Measurements from ENCODE around the gene UMOD. TPM values are rescaled to one million over a fixed set of nuclear protein-coding genes. Genes with fewer than 3 reads are reported as not detected.

UMOD gene
- total and polyA plus RNA-seq, 2 donors (not counting 3 experiments of a cell fraction or from before 2014, with no cell fraction given), result not detected

GRCh38 chr16:20306401-20306800 lies 46.1 kb downstream of the UMOD start:
- FAIRE-seq, result no peak
- Histone ChIP-seq H3K27me3 (ENCODE audit: control insufficient read depth in 2 of 2, insufficient read depth in 2 of 2, low read length in 2 of 2) (no peaks in the 10 kb centered on the region), H3K27ac (ENCODE audit: insufficient read depth, low read depth, low read length) (no peak overlapping the region), H3K9ac (replicated peaks; ENCODE audit: extremely low read depth, insufficient read depth, low read length) (no peak overlapping the region), H3K9me3 (replicated peaks; ENCODE audit: control insufficient read depth, insufficient read depth, low read length) (no peaks in the 10 kb centered on the region), H4K20me1 (replicated peaks; ENCODE audit: control insufficient read depth, extremely low read depth, insufficient read depth, low read length) (no peaks in the 10 kb centered on the region), H3K79me2 (ENCODE audit: control insufficient read depth, insufficient read depth, low read length) (no peaks in the 10 kb centered on the region), H3K4me3 (replicated peaks in 1 of 3; ENCODE audit: insufficient read depth in 1 of 3, low read depth in 1 of 3, low read length in 3 of 3) (no peak overlapping the region), H3K4me1 (ENCODE audit: control insufficient read depth, extremely low read depth, insufficient read depth, low read length) (no peaks in the 10 kb centered on the region), H3K9me1 (replicated peaks; ENCODE audit: control insufficient read depth, extremely low read depth, insufficient read depth, low read length) (no peaks in the 10 kb centered on the region), H3K36me3 (ENCODE audit: control insufficient read depth in 2 of 2, extremely low read depth in 1 of 2, insufficient read depth in 2 of 2, low read length in 2 of 2) (no peaks in the 10 kb centered on the region), H2AFZ (ENCODE audit: low read depth, low read length) (no peak overlapping the region), H3K4me2 (ENCODE audit: insufficient read depth, low read length) (no peak overlapping the region)
- dilution Hi-C loops (cut with MboI; ENCODE audit: extremely low pct_ligation_motif_present, low sequenced_read_pairs) (no loop called here), intact Hi-C loops (cut with micrococcal nuclease) (loop anchor here (10.0 kb wide), 1 partner anchor 322 kb away; no protein-coding TSS in a partner anchor)
- TF ChIP-seq MYC (IDR thresholded peaks at IDR 0.05; ENCODE audit: low read depth, low read length) (no peak), POLR2A (IDR thresholded peaks at IDR 0.05; ENCODE audit: low read depth, low read length) (no peak), JUN (IDR thresholded peaks at IDR 0.05; ENCODE audit: borderline replicate concordance, insufficient read depth, insufficient read length, low read depth) (no peak), FOS (IDR thresholded peaks at IDR 0.05; ENCODE audit: borderline replicate concordance, insufficient read depth, low read length) (no peak), EZH2 (IDR thresholded peaks at IDR 0.05; ENCODE audit: borderline replicate concordance, low read depth, low read length, severe bottlenecking) (no peak), POLR2AphosphoS5 (IDR thresholded peaks at IDR 0.05; ENCODE audit: insufficient read depth, low read depth, low read length) (no peak), GATA2 (IDR thresholded peaks at IDR 0.05; ENCODE audit: insufficient read depth, insufficient read length, low read depth, low read length) (no peak)
- TF ChIP-seq, protein P1, sequence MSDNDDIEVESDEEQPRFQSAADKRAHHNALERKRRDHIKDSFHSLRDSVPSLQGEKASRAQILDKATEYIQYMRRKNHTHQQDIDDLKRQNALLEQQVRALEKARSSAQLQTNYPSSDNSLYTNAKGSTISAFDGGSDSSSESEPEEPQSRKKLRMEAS (IDR thresholded peaks at IDR 0.05; ENCODE audit: insufficient read depth, insufficient read length), result no peak
- ChIA-PET CTCF (no interaction called here), POLR2A (no interaction called here)
- BruUV-seq (replicated peaks), result no TSS peak
- DNase-seq (ENCODE audit: low read depth, low spot score), result no peak

DNA sequence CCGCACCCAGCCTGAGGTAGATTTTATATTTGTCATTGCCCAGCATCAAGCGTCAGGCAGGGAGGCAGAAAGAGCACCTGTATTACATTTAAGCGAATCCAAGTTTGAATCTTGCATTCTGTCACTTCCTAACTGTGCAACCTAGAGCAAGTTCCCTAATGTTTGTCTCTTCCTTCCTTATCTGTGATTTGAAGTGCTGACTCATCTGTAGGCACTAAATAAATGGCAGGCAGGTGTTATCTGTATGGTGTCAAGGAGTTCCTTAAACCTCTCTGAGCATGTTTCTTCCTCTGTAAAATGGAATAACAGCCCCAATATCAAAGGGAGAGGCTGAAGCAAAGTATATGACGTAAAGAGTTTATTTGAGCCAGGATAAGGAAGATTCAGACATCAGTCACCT lies 49.5 kb downstream of the UMOD start:
- BruUV-seq (replicated peaks), result no TSS peak

More for the DNA sequence above, 49.5 kb downstream of the UMOD start:
- DNase-seq (ENCODE audit: low read depth, low spot score) (no peak), FAIRE-seq (no peak)
- no peak overlapping the region for H2AFZ ChIP-seq (ENCODE audit: low read depth, low read length)
- no peaks in the 10 kb centered on the region for H3K79me2 ChIP-seq (ENCODE audit: control insufficient read depth, insufficient read depth, low read length)
- no peaks in the 10 kb centered on the region for H3K27me3 ChIP-seq (ENCODE audit: control insufficient read depth in 2 of 2, insufficient read depth in 2 of 2, low read length in 2 of 2)
- H3K4me1 ChIP-seq (ENCODE audit: control insufficient read depth, extremely low read depth, insufficient read depth, low read length), result no peaks in the 10 kb centered on the region
- H3K4me3 ChIP-seq (replicated peaks in 1 of 3; ENCODE audit: insufficient read depth in 1 of 3, low read depth in 1 of 3, low read length in 3 of 3), result no peak overlapping the region
- intact Hi-C loops (cut with micrococcal nuclease), result loop anchor here (10.0 kb wide), 1 partner anchor 318 kb away; no protein-coding TSS in a partner anchor
- no peaks in the 10 kb centered on the region for H4K20me1 ChIP-seq (replicated peaks; ENCODE audit: control insufficient read depth, extremely low read depth, insufficient read depth, low read length)
- CTCF ChIA-PET, result interaction anchor here (5.9 kb wide), 1 partner anchor 396 kb away, joined by 264 read pairs; no protein-coding TSS in a partner anchor
- H3K9me3 ChIP-seq (replicated peaks; ENCODE audit: control insufficient read depth, insufficient read depth, low read length), result no peaks in the 10 kb centered on the region
- TF ChIP-seq POLR2AphosphoS5 (IDR thresholded peaks at IDR 0.05; ENCODE audit: insufficient read depth, low read depth, low read length) (no peak), JUN (IDR thresholded peaks at IDR 0.05; ENCODE audit: borderline replicate concordance, insufficient read depth, insufficient read length, low read depth) (no peak), GATA2 (IDR thresholded peaks at IDR 0.05; ENCODE audit: insufficient read depth, insufficient read length, low read depth, low read length) (no peak), EZH2 (IDR thresholded peaks at IDR 0.05; ENCODE audit: borderline replicate concordance, low read depth, low read length, severe bottlenecking) (no peak), POLR2A (IDR thresholded peaks at IDR 0.05; ENCODE audit: low read depth, low read length) (no peak)
- TF ChIP-seq, protein P2, sequence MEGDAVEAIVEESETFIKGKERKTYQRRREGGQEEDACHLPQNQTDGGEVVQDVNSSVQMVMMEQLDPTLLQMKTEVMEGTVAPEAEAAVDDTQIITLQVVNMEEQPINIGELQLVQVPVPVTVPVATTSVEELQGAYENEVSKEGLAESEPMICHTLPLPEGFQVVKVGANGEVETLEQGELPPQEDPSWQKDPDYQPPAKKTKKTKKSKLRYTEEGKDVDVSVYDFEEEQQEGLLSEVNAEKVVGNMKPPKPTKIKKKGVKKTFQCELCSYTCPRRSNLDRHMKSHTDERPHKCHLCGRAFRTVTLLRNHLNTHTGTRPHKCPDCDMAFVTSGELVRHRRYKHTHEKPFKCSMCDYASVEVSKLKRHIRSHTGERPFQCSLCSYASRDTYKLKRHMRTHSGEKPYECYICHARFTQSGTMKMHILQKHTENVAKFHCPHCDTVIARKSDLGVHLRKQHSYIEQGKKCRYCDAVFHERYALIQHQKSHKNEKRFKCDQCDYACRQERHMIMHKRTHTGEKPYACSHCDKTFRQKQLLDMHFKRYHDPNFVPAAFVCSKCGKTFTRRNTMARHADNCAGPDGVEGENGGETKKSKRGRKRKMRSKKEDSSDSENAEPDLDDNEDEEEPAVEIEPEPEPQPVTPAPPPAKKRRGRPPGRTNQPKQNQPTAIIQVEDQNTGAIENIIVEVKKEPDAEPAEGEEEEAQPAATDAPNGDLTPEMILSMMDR (IDR thresholded peaks at IDR 0.05; ENCODE audit: extremely low read depth in 1 of 2, insufficient read depth in 1 of 2, low read depth in 1 of 2, low read length in 2 of 2), result no peak
- dilution Hi-C loops (cut with MboI; ENCODE audit: extremely low pct_ligation_motif_present, low sequenced_read_pairs), result no loop called here
- no peaks in the 10 kb centered on the region for H3K9me1 ChIP-seq (replicated peaks; ENCODE audit: control insufficient read depth, extremely low read depth, insufficient read depth, low read length)
- POLR2A ChIA-PET, result no interaction called here
- H3K4me2 ChIP-seq (ENCODE audit: insufficient read depth, low read length), result no peak overlapping the region
- H3K36me3 ChIP-seq (ENCODE audit: control insufficient read depth in 2 of 2, extremely low read depth in 1 of 2, insufficient read depth in 2 of 2, low read length in 2 of 2), result no peaks in the 10 kb centered on the region
- no peak overlapping the region for H3K27ac ChIP-seq (ENCODE audit: insufficient read depth, low read depth, low read length)
- H3K9ac ChIP-seq (replicated peaks; ENCODE audit: extremely low read depth, insufficient read depth, low read length), result no peak overlapping the region
